Spleen (tissue), 11 donors: Measurements from ENCODE around the gene TOMM40L. TPM values are rescaled to one million over a fixed set of nuclear protein-coding genes. Genes with fewer than 3 reads are reported as not detected.

Experiments used
- DNase-seq: peaks from one replicate; pipeline ENCODE4 v3.0.0-alpha.2; 2020
- H3K27ac ChIP-seq, 8 donors: fragments of 200-600 bp; sonication (generic) in 7 of 8; 1 replicate in 4 of 8; 2 replicates in 4 of 8; pipeline versions ENCODE4 v1.5.0 to v1.8.0; 2016 to 2021; ENCODE audit warnings: inconsistent platforms in 4 of 8, mild to moderate bottlenecking in 4 of 8, moderate library complexity in 1 of 8
- H3K27me3 ChIP-seq, 7 donors: fragments of 200-600 bp; sonication (generic) in 6 of 7; replicated peaks in 1 of 7; 1 replicate in 4 of 7; 2 replicates in 3 of 7; pipeline versions ENCODE4 v1.5.0 to v1.8.0; 2016 to 2021; ENCODE audit warnings: inconsistent platforms in 3 of 7, mild to moderate bottlenecking in 1 of 7
- H3K36me3 ChIP-seq, 6 donors: fragments of 200-600 bp; sonication (generic) in 5 of 6; 1 replicate in 4 of 6; 2 replicates in 2 of 6; pipeline versions ENCODE4 v1.5.0 to v1.8.0; 2016 to 2021; ENCODE audit warnings: inconsistent platforms in 2 of 6
- H3K4me1 ChIP-seq, 6 donors: fragments of 200-600 bp; sonication (generic) in 5 of 6; 1 replicate in 3 of 6; 2 replicates in 3 of 6; pipeline versions ENCODE4 v1.5.0 to v1.8.0; 2016 to 2021; ENCODE audit warnings: inconsistent platforms in 3 of 6
- H3K4me3 ChIP-seq, 8 donors: fragments of 200-600 bp; sonication (generic) in 7 of 8; 1 replicate in 4 of 8; 2 replicates in 4 of 8; pipeline versions ENCODE4 v1.5.0 to v1.8.0; 2016 to 2021; ENCODE audit warnings: inconsistent platforms in 4 of 8, mild to moderate bottlenecking in 4 of 8, moderate library complexity in 2 of 8
- H3K9me3 ChIP-seq, 8 donors: fragments of 200-600 bp; sonication (generic) in 7 of 8; 1 replicate in 4 of 8; 2 replicates in 4 of 8; pipeline versions ENCODE4 v1.5.0 to v1.8.0; 2016 to 2021; ENCODE audit warnings: inconsistent platforms in 4 of 8
- POLR2A ChIP-seq, 3 donors: fragments of 450-650 bp; IDR thresholded peaks; one replicate each; pipeline ENCODE4 v1.5.1; 2017; ENCODE audit warnings: antibody characterized with exemption in 3 of 3, mild to moderate bottlenecking in 1 of 3
- POLR2AphosphoS5 ChIP-seq, 3 donors: sonication (generic); formaldehyde crosslinking; IDR thresholded peaks; one replicate each; pipeline ENCODE4 v1.5.1; 2017; ENCODE audit warnings: antibody characterized with exemption in 3 of 3
- WGBS, 5 donors: extraction: QIAGEN DNeasy Blood & Tissue Kit in 3 of 5; methylation state at CpG; one replicate each; pipeline versions ENCODE4 v1.1.5 to v1.1.7; 2013 to 2018; 5-methylcytosine and 5-hydroxymethylcytosine counted together
- intact Hi-C: fragments of 100-400 bp; cut with DNase I; formaldehyde crosslinking; loops from one replicate; pipeline ENCODE4 v1.15.0; 2023; ENCODE audit warnings: low total_unique reads
- polyA plus RNA-seq, 3 donors: library from polyadenylated mRNA; stranded (reverse); fragments of 200-250 nt; gene quantifications; one replicate each; pipeline ENCODE4 v1.2.1, GENCODE V29; 2013
- total RNA-seq, 7 donors: library from RNA; depleted of rRNA in 3 of 7; stranded (reverse); fragments of >200 nt in 3 of 7; fragmentation: NEBNext Ultra II Directional in 4 of 7; extraction: Animal tissue kit (Norgen Biotek cat#: 25700) in 4 of 7; gene quantifications; one replicate each; pipeline versions ENCODE4 v1.1.0 to v1.2.1, GENCODE V29; 2016 to 2021
- TF ChIP-seq, protein P1 (sequence below), 11 experiments: fragments of 200-600 bp in 7 of 11; fragments of 450-650 bp in 4 of 11; sonication (generic) in 4 of 11; IDR thresholded peaks in 8 of 11; conservative IDR thresholded peaks in 3 of 11; 1 replicate in 7 of 11; 2 replicates in 4 of 11; pipeline versions ENCODE4 v1.4.0 to v1.8.0; 2016 to 2021; ENCODE audit warnings: antibody characterized with exemption in 11 of 11, inconsistent platforms in 4 of 11, mild to moderate bottlenecking in 1 of 11
- donor health status: healthy with polysubstance abuse.
- donor health status: DM: no; HTN: no; CAD: no; lungs with moderate emphysema.
- donor health status: DM: no; HTN: no; CAD: no.
- donor health status: Bipolar disorder and iron deficiency.
- donor health status: healthy.
- donor health status: DM: no; HTN: no; CAD: no.
- donor health status: DM: yes; HTN: yes; CAD: no.

The TOMM40L gene
- total and polyA plus RNA-seq, 10 donors = 6.2 to 15.3 (median 9.5) TPM

DNA sequence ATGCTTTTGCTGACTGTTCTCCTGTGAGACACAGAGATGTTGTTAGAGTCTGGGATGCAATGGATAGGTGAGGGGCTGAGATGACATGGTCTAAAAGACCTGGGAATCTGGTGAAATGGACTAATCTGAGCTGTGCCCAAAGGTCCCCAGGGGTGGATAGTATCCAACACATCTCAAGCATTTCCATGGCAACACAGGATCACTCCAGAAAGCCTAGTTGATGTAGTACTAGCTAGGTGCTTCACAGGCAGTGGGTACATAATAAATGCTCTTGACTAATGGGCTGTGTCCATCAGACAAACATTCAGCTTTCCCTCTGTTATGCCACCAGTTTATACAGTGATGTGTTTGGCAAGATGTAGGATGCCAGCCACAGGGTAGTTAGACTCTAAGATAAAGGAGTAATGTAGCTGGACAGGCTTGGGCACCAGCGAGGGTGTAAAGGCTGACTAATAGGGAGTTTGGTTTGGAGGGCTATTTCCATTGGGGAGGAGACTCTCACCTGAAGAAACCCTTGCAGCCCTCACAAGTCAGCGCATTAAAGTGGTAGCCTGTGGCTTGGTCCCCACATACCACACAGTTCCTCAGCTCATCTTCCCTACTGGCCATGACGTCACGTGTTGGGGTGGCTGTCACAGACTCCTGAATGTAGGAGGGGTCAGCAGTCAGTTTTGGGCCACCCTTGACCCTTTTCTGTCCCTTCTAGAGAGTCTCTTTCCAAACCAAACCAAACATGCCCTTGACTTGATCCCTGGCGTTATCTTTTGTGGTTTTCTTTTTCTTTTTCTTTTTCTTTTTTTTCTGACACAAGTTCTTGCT, 10.3 kb downstream of the TOMM40L start:
- Histone ChIP-seq H3K4me1 (no peaks in the 10 kb centered on the region), H3K9me3 (no peaks in the 10 kb centered on the region), H3K4me3 (no peak overlapping the region), H3K27ac (no peak overlapping the region), H3K36me3 (peaks cover 0 to 1% (median 0%) of the 10 kb centered on the region in 6 donors), H3K27me3 (peaks cover 0 to 6% (median 0%) of the 10 kb centered on the region in 7 donors)
- no peak for DNase-seq
- 77 to 83% (median 83%) methylated on average over 5 of the region's 5 CpGs for WGBS, 5 donors
- TF ChIP-seq, protein P1, sequence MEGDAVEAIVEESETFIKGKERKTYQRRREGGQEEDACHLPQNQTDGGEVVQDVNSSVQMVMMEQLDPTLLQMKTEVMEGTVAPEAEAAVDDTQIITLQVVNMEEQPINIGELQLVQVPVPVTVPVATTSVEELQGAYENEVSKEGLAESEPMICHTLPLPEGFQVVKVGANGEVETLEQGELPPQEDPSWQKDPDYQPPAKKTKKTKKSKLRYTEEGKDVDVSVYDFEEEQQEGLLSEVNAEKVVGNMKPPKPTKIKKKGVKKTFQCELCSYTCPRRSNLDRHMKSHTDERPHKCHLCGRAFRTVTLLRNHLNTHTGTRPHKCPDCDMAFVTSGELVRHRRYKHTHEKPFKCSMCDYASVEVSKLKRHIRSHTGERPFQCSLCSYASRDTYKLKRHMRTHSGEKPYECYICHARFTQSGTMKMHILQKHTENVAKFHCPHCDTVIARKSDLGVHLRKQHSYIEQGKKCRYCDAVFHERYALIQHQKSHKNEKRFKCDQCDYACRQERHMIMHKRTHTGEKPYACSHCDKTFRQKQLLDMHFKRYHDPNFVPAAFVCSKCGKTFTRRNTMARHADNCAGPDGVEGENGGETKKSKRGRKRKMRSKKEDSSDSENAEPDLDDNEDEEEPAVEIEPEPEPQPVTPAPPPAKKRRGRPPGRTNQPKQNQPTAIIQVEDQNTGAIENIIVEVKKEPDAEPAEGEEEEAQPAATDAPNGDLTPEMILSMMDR (IDR thresholded peaks at IDR 0.05 in 8 of 11, conservative IDR thresholded peaks at IDR 0.05 in 3 of 11) = no peak
- TF ChIP-seq POLR2A (IDR thresholded peaks at IDR 0.05) (no peak), POLR2AphosphoS5 (IDR thresholded peaks at IDR 0.05) (no peak)
- intact Hi-C loops = no loop called here

DNA sequence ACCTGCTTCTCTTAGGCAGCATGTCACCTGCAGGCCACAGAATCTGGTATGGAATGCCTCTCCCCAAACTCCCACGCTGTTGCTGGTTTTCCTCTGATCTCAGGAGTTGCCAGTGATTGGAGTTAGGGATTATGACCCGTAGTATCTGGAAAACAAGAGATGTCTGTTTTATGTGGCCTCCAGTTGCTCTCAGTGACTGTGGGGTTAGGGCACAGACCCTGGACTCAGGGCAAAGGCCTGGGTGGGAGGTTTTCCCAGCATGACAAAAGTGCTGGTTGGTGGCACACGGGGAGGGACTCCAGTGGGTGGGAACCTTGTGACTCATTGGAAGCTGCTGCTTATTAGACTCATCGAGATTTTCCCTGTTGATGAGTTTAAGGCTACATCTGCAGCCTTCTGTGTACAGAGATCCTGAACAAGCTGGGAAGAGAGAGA, 12.2 kb downstream of the TOMM40L start, which contains the start of gene NR1I3:
NR1I3 (minus strand) TSS at position 165 of the 435 bp plus-strand sequence. CDS start 1,638 bp downstream, outside the sequence.
- no peak within 1 kb of the TSS for H3K4me3 ChIP-seq
- peaks cover 0 to 3% (median 0%) of the 10 kb centered on the region in 6 donors for H3K4me1 ChIP-seq
- intact Hi-C loops = no loop called here
- no peaks in the 10 kb centered on the region for H3K36me3 ChIP-seq
- no peak for DNase-seq
- TF ChIP-seq POLR2A (IDR thresholded peaks at IDR 0.05) (no peak), POLR2AphosphoS5 (IDR thresholded peaks at IDR 0.05) (no peak)
- TF ChIP-seq, protein P1 (IDR thresholded peaks at IDR 0.05 in 8 of 11, conservative IDR thresholded peaks at IDR 0.05 in 3 of 11) = no peak
- WGBS, 5 donors = 75 to 81% (median 78%) methylated on average over 4 of the region's 4 CpGs
- no peak within 1 kb of the TSS for H3K27ac ChIP-seq
- H3K9me3 ChIP-seq = no peaks in the 10 kb centered on the region
- H3K27me3 ChIP-seq = peaks cover 0 to 6% (median 0%) of the 10 kb centered on the region in 7 donors

DNA sequence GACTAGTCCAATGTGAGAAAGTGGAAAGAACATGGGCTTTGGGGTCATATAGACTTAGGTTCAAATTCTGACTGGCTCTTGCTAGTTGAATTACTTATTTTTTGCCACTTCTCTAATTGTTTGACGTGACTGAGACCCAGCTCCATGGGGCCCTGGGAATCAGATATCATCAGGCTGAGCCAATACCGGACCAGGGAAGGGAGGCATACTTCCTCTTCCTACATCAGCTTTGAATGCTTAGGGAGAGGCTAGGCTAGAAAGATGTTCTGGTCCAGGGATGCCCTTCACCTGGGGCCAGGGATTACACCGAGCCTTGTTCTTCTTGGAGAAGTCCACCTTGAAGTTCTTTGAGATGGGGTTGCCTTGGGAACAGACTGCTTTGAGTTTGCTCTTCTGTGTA, 15.8 kb downstream of the TOMM40L start:
- no peaks in the 10 kb centered on the region for H3K27me3 ChIP-seq
- H3K36me3 ChIP-seq = no peaks in the 10 kb centered on the region
- intact Hi-C loops = no loop called here
- no peak overlapping the region for H3K27ac ChIP-seq
- WGBS, 5 donors = 54 to 84% (median 67%) methylated on average over 3 of the region's 3 CpGs
- no peaks in the 10 kb centered on the region for H3K9me3 ChIP-seq
- TF ChIP-seq, protein P1 (IDR thresholded peaks at IDR 0.05 in 8 of 11, conservative IDR thresholded peaks at IDR 0.05 in 3 of 11) = no peak
- TF ChIP-seq POLR2AphosphoS5 (IDR thresholded peaks at IDR 0.05) (no peak), POLR2A (IDR thresholded peaks at IDR 0.05) (no peak)
- no peak for DNase-seq
- peaks cover 0 to 3% (median 0%) of the 10 kb centered on the region in 6 donors for H3K4me1 ChIP-seq
- no peak overlapping the region for H3K4me3 ChIP-seq

DNA sequence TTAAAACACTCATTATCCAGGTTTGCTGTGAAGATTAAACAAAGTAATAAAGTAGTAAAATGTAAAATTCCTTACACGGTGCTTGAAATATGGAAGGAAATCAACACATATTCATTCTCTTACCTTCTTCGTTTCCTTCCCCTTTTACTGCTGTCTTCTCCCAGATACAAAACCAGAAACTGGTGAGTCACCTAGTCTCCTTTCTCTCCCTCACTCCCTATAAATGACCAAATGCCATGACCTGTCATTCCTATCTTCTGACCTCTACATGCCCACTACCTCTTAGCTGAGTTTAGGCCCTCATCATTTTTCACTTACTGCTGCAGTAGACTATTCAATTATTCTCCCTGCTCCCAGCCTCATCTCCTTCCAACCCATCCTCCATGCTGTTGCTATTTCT, 16.5 kb downstream of the TOMM40L start:
- intact Hi-C loops = no loop called here
- Histone ChIP-seq H3K4me1 (peaks cover 0 to 3% (median 0%) of the 10 kb centered on the region in 6 donors), H3K4me3 (no peak overlapping the region), H3K9me3 (no peaks in the 10 kb centered on the region), H3K36me3 (no peaks in the 10 kb centered on the region), H3K27me3 (no peaks in the 10 kb centered on the region), H3K27ac (no peak overlapping the region)
- DNase-seq = no peak
- TF ChIP-seq POLR2AphosphoS5 (IDR thresholded peaks at IDR 0.05) (no peak), POLR2A (IDR thresholded peaks at IDR 0.05) (no peak)
- TF ChIP-seq, protein P1 (IDR thresholded peaks at IDR 0.05 in 8 of 11, conservative IDR thresholded peaks at IDR 0.05 in 3 of 11) = no peak
- WGBS, 5 donors = 28 to 48% (median 30%) methylated on average over 2 of the region's 2 CpGs
